KMS-11 (cell line): ENCODE measurements around the gene EXOC1.

Experiments
- H2AFZ ChIP-seq: fragments of 200-600 bp; sonication (generic); 2 replicates; pipeline ENCODE4 v1.6.1; 2016; ENCODE audit warnings: antibody characterized with exemption, mixed run types, low read depth
- H3K27ac ChIP-seq: fragments of 200-600 bp; sonication (generic); 2 replicates; pipeline ENCODE4 v1.6.1; 2016; ENCODE audit warnings: mild to moderate bottlenecking, mixed run types
- H3K27me3 ChIP-seq: fragments of 200-600 bp; sonication (generic); 2 replicates; pipeline ENCODE4 v1.6.1; 2017; ENCODE audit warnings: mild to moderate bottlenecking, low read depth, mixed run types, moderate library complexity; ENCODE audit not compliant: insufficient read depth
- H3K36me3 ChIP-seq: fragments of 200-600 bp; sonication (generic); 2 replicates; pipeline ENCODE4 v1.6.1; 2017; ENCODE audit warnings: mild to moderate bottlenecking, mixed run types; ENCODE audit not compliant: insufficient read depth
- H3K4me1 ChIP-seq: fragments of 200-600 bp; sonication (generic); 2 replicates; pipeline ENCODE4 v1.6.1; 2016; ENCODE audit warnings: mild to moderate bottlenecking, low read depth, mixed run types; ENCODE audit not compliant: poor library complexity, severe bottlenecking
- H3K4me2 ChIP-seq: fragments of 200-600 bp; sonication (generic); 2 replicates; pipeline ENCODE4 v1.7.0; 2016; ENCODE audit warnings: mild to moderate bottlenecking, mixed run types
- H3K4me3 ChIP-seq: fragments of 200-600 bp; sonication (generic); IDR thresholded peaks from 2 replicates; pipeline ENCODE4 v1.6.1; 2017; ENCODE audit warnings: low read depth, low read length, mixed read lengths; ENCODE audit not compliant: insufficient read depth
- H3K79me2 ChIP-seq: fragments of 200-600 bp; sonication (generic); 2 replicates; pipeline ENCODE4 v1.6.1; 2016; ENCODE audit warnings: low read depth, mixed run types; ENCODE audit not compliant: insufficient read depth
- H3K9ac ChIP-seq: fragments of 200-600 bp; sonication (generic); 2 replicates; pipeline ENCODE4 v1.6.1; 2016; ENCODE audit warnings: mild to moderate bottlenecking, mixed run types
- H4K20me1 ChIP-seq: fragments of 200-600 bp; sonication (generic); 2 replicates; pipeline ENCODE4 v1.6.1; 2016; ENCODE audit warnings: mild to moderate bottlenecking, mixed run types; ENCODE audit not compliant: insufficient read depth
- TF ChIP-seq, protein P1 (sequence below): fragments of 200-600 bp; sonication (generic); conservative IDR thresholded peaks from 2 replicates; pipeline ENCODE4 v1.6.1; 2017; ENCODE audit warnings: low read depth, mild to moderate bottlenecking, antibody characterized with exemption, low read length, moderate library complexity, mixed read lengths

EXOC1 gene

DNA sequence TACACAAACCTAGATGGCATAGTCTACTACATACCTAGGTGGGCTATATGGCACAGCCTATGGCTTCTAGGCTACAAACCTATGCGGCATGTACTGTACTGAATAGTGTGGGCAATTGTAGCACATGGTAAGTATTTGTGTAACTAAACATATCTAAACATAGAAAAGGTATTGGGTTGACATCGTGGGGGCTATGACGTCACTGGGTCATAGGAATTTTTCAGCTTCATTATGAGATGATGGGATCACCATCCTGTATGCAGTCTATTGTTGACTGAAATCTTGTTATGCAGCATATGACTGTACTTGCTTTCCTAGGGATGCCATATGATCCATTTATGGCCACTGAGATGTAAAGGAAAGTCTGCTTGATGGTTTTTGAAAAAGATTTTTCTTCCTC lies 35.8 kb upstream of the EXOC1 start:
- Histone ChIP-seq H3K79me2 (no peaks in the 10 kb centered on the region), H3K27ac (no peak overlapping the region), H2AFZ (no peak overlapping the region), H3K27me3 (no peaks in the 10 kb centered on the region), H3K4me1 (no peaks in the 10 kb centered on the region), H3K4me2 (no peak overlapping the region), H3K4me3 (no peak overlapping the region), H3K36me3 (no peaks in the 10 kb centered on the region), H4K20me1 (no peaks in the 10 kb centered on the region), H3K9ac (no peak overlapping the region)
- TF ChIP-seq, protein P1, sequence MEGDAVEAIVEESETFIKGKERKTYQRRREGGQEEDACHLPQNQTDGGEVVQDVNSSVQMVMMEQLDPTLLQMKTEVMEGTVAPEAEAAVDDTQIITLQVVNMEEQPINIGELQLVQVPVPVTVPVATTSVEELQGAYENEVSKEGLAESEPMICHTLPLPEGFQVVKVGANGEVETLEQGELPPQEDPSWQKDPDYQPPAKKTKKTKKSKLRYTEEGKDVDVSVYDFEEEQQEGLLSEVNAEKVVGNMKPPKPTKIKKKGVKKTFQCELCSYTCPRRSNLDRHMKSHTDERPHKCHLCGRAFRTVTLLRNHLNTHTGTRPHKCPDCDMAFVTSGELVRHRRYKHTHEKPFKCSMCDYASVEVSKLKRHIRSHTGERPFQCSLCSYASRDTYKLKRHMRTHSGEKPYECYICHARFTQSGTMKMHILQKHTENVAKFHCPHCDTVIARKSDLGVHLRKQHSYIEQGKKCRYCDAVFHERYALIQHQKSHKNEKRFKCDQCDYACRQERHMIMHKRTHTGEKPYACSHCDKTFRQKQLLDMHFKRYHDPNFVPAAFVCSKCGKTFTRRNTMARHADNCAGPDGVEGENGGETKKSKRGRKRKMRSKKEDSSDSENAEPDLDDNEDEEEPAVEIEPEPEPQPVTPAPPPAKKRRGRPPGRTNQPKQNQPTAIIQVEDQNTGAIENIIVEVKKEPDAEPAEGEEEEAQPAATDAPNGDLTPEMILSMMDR: no peak

DNA sequence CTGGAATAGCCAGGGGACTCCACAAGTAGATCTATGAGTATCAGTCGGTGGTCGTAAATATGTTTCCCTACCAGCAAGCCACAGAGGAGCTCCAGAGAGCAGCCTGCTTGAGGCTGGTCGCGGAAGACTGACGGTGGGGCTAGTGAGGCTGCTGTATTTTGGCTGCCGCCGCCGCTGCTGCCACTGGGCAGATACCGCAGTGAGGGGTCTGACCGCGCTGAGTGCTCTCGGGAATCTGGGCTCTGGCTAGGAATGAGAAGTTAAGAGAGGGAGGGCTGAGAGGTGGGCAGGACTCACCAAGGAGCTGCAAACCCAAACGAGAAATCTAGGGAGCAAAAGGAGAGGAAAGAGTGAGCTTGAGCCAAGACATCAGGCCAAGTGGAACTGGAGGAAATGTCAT lies 33.8 kb upstream of the EXOC1 start, which contains the start of gene EXOC1L:
Gene EXOC1L (plus strand): TSS at position 157 of the 400 bp plus-strand sequence. CDS start 237 bp downstream, at position 394.
- Histone ChIP-seq H3K4me2 (no peak within 1 kb of the TSS), H2AFZ (no peak within 1 kb of the TSS), H3K36me3 (no peaks in the 10 kb centered on the region), H4K20me1 (no peaks in the 10 kb centered on the region), H3K4me3 (no peak within 1 kb of the TSS), H3K79me2 (no peaks in the 10 kb centered on the region), H3K9ac (no peak within 1 kb of the TSS), H3K27ac (no peak within 1 kb of the TSS), H3K27me3 (no peaks in the 10 kb centered on the region), H3K4me1 (no peaks in the 10 kb centered on the region)
- TF ChIP-seq, protein P1: no peak

GRCh38 chr4:55820279-55820678 lies 33.2 kb upstream of the EXOC1 start:
- H3K27ac ChIP-seq: no peak overlapping the region
- H2AFZ ChIP-seq: no peak overlapping the region
- no peak overlapping the region for H3K4me3 ChIP-seq
- no peak overlapping the region for H3K4me2 ChIP-seq
- H3K36me3 ChIP-seq: no peaks in the 10 kb centered on the region
- no peaks in the 10 kb centered on the region for H3K27me3 ChIP-seq
- no peaks in the 10 kb centered on the region for H3K79me2 ChIP-seq
- no peaks in the 10 kb centered on the region for H4K20me1 ChIP-seq
- H3K4me1 ChIP-seq: no peaks in the 10 kb centered on the region
- TF ChIP-seq, protein P1: no peak
- H3K9ac ChIP-seq: no peak overlapping the region

DNA sequence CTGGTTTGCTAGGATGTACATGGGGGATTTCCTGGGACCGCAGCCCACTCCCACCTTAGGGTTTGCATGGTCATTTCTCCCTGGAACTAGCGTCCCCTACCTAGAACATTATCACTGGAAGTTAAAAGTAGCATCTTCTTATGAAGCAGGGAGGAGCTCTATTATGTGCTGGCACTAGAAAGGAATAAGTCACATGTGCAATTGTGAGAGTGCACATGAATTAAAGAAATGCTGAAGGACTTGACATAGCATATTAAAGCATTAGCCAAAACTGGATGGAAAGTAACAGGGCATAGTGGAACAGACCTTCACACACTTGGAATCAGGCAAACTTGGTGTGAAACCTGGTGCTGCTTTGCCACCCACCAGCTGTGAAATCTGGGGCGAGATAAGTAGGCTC lies 31.1 kb upstream of the EXOC1 start:
- no peaks in the 10 kb centered on the region for H4K20me1 ChIP-seq
- no peak overlapping the region for H3K9ac ChIP-seq
- H2AFZ ChIP-seq: no peak overlapping the region
- TF ChIP-seq, protein P1: no peak
- no peaks in the 10 kb centered on the region for H3K4me1 ChIP-seq
- no peak overlapping the region for H3K27ac ChIP-seq
- H3K79me2 ChIP-seq: no peaks in the 10 kb centered on the region
- no peaks in the 10 kb centered on the region for H3K36me3 ChIP-seq
- H3K27me3 ChIP-seq: no peaks in the 10 kb centered on the region
- H3K4me3 ChIP-seq: no peak overlapping the region
- no peak overlapping the region for H3K4me2 ChIP-seq
